Vagina (tissue), 2 donors: ENCODE data around the gene AGPAT4.

ENCODE experiments used
- CTCF ChIP-seq, 3 experiments: fragments of 450-650 bp in 2 of 3; fragments of 200-600 bp in 1 of 3; sonication (generic) in 1 of 3; IDR thresholded peaks; one replicate each; pipeline ENCODE4 v1.5.1; 2017 to 2019; ENCODE audit warnings: antibody characterized with exemption in 3 of 3, mild to moderate bottlenecking in 2 of 3, moderate library complexity in 2 of 3
- POLR2A ChIP-seq, 2 donors: fragments of 450-650 bp; IDR thresholded peaks; one replicate each; pipeline ENCODE4 v1.6.1; 2017; ENCODE audit warnings: antibody characterized with exemption in 2 of 2, mild to moderate bottlenecking in 2 of 2, moderate library complexity in 2 of 2
- POLR2AphosphoS5 ChIP-seq, 2 donors: sonication (generic); formaldehyde crosslinking; IDR thresholded peaks; one replicate each; pipeline ENCODE4 v1.9.0; 2017; ENCODE audit warnings: antibody characterized with exemption in 2 of 2, mild to moderate bottlenecking in 2 of 2, low read depth in 1 of 2; ENCODE audit not compliant: insufficient read depth in 1 of 2

DNA sequence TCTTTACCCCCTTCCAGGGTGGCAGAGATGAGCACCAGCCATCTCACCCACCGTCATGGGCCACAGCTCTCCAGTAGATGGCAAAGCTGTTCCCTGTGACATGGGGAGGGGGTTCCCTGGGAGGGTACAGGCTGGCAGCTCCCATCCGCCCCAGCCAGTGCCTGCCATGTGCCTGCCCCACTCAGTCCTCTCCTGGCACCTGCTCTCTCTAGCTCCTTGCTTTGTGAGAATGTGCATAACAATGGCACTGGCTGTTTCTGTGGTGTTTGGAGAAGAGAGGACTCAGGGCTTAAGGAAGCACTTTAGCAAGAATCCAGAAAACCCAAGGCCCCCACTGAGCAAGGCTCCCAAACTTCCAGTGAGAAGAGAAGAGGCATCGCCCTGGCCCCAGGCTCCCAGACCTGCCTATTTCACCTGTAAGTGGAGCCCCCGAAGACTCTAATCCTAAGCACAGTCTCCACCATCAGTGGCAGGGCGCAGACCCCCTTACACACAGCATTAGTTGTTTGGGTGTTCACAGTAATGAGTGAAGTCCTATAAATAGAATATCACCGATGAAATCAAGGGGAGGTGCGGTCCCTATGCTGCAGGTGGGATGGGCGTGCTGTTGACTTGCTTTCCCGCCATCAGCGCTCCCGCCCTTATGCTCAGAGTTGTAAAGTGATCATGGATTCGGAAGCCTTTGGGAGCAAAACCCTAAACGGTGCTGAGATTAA lies 110.2 kb downstream of the AGPAT4 start:
- no peak for TF ChIP-seq POLR2AphosphoS5 (IDR thresholded peaks at IDR 0.05; ENCODE audit: insufficient read depth in 1 of 2, low read depth in 1 of 2)
- TF ChIP-seq CTCF (IDR thresholded peaks at IDR 0.05), result no peak
- no peak for TF ChIP-seq POLR2A (IDR thresholded peaks at IDR 0.05)
